Activated B cell treated with CpG ODN at 0.5 μM for 24 hours (primary cell): ENCODE data around the gene CLCNKA. TPM values are rescaled to one million over a fixed set of nuclear protein-coding genes. Genes with fewer than 3 reads are reported as not detected.
"Not testable (repeated sequence)": the region's sequence is repeated elsewhere in the genome, so short reads cannot be mapped to it uniquely, and the experiment has no call there.

ENCODE experiments used
- ATAC-seq: fragments of 200-7000 bp; cut with Tn5 transposase; one replicate; pipeline ENCODE4 v1.10.0; 2021; ENCODE audit warnings: low read depth, mild to moderate bottlenecking, moderate library complexity
- CTCF ChIA-PET: fragments of 350-600 bp; sonication (Branson Sonifier 250); formaldehyde crosslinking; loops from one replicate; lab custom pipeline; 2021; ENCODE audit warnings: antibody characterized with exemption; lab: Charles Lee
- POLR2A ChIA-PET: fragments of 350-600 bp; sonication (Branson Sonifier 250); formaldehyde crosslinking; loops from one replicate; lab custom pipeline; 2021; ENCODE audit warnings: antibody characterized with exemption; lab: Charles Lee
- DNase-seq: peaks from one replicate; pipeline ENCODE4 v3.0.0; 2022
- H3K27ac Mint-ChIP-seq: one replicate; pipeline ENCODE4 v1.8.0; 2020; ENCODE audit warnings: mixed read lengths
- H3K27me3 Mint-ChIP-seq: one replicate; pipeline ENCODE4 v1.8.0; 2021; ENCODE audit warnings: mixed read lengths
- H3K36me3 Mint-ChIP-seq: one replicate; pipeline ENCODE4 v1.8.0; 2021; ENCODE audit warnings: low read depth, mixed read lengths
- H3K4me1 Mint-ChIP-seq: one replicate; pipeline ENCODE4 v1.8.0; 2021; ENCODE audit warnings: mixed read lengths
- H3K4me3 Mint-ChIP-seq: one replicate; pipeline ENCODE4 v1.8.0; 2020; ENCODE audit warnings: mild to moderate bottlenecking, mixed read lengths
- H3K9me3 Mint-ChIP-seq: one replicate; pipeline ENCODE4 v1.8.0; 2020; ENCODE audit warnings: mixed read lengths
- CTCF ChIP-seq: fragments of 200-600 bp; IDR thresholded peaks from one replicate; pipeline ENCODE4 v1.8.0; 2022; ENCODE audit warnings: antibody characterized with exemption, mild to moderate bottlenecking
- intact Hi-C: fragments of 100-400 bp; cut with micrococcal nuclease; formaldehyde crosslinking; loops from one replicate; pipeline ENCODE4 v1.15.1; 2024
- total RNA-seq: library from RNA; stranded (reverse); gene quantifications from 2 replicates; pipeline ENCODE4 v1.2.3, GENCODE V29; 2022

CLCNKA gene
- total RNA-seq, 1 donor from 2014 or later, result 0.24 TPM

- TF ChIP-seq CTCF, result no peak
- no peak overlapping the region for H3K4me3 Mint-ChIP-seq
- CTCF ChIA-PET, result no interaction called here
- peaks cover under 1% of the 10 kb centered on the region for H3K4me1 Mint-ChIP-seq
- intact Hi-C loops, result no loop called here
- H3K27ac Mint-ChIP-seq, result no peak overlapping the region
- no peaks in the 10 kb centered on the region for H3K9me3 Mint-ChIP-seq
- no peaks in the 10 kb centered on the region for H3K36me3 Mint-ChIP-seq
- peaks cover 16% of the 10 kb centered on the region for H3K27me3 Mint-ChIP-seq
- DNase-seq (no peak), ATAC-seq (no peak)
- POLR2A ChIA-PET, result no interaction called here
Observed at GRCh38 chr1:16061266-16061665, 39.4 kb downstream of the CLCNKA start.

- H3K4me1 Mint-ChIP-seq, H3K27ac Mint-ChIP-seq, ATAC-seq, CTCF ChIA-PET, H3K4me3 Mint-ChIP-seq, H3K9me3 Mint-ChIP-seq, H3K36me3 Mint-ChIP-seq, POLR2A ChIA-PET, DNase-seq: not testable (repeated sequence)
- intact Hi-C loops, result loop anchor here (1.0 kb wide), 1 partner anchor 22 kb away; no protein-coding TSS in a partner anchor
- H3K27me3 Mint-ChIP-seq, result peaks cover 16% of the 10 kb centered on the region
Observed at GRCh38 chr1:16061989-16062686, 40.3 kb downstream of the CLCNKA start.

GRCh38 chr1:16062687-16063075 is 40.8 kb downstream of the CLCNKA start:
- DNase-seq, H3K4me3 Mint-ChIP-seq, H3K27ac Mint-ChIP-seq, POLR2A ChIA-PET, H3K9me3 Mint-ChIP-seq, H3K4me1 Mint-ChIP-seq, CTCF ChIA-PET, H3K36me3 Mint-ChIP-seq, ATAC-seq: not testable (repeated sequence)
- intact Hi-C loops, result loop anchor here (1.0 kb wide), 1 partner anchor 22 kb away; no protein-coding TSS in a partner anchor
- peaks cover 21% of the 10 kb centered on the region for H3K27me3 Mint-ChIP-seq

GRCh38 chr1:16063226-16063829 is 41.5 kb downstream of the CLCNKA start:
- TF ChIP-seq CTCF, result no peak
- H3K27me3 Mint-ChIP-seq, result peaks cover 23% of the 10 kb centered on the region
- ChIA-PET CTCF (no interaction called here), POLR2A (no interaction called here)
- H3K36me3 Mint-ChIP-seq, result no peaks in the 10 kb centered on the region
- no peak overlapping the region for H3K27ac Mint-ChIP-seq
- no peak for ATAC-seq
- intact Hi-C loops, result no loop called here
- no peak for DNase-seq
- H3K4me1 Mint-ChIP-seq, result no peaks in the 10 kb centered on the region
- no peaks in the 10 kb centered on the region for H3K9me3 Mint-ChIP-seq
- H3K4me3 Mint-ChIP-seq, result no peak overlapping the region

- no peak for TF ChIP-seq CTCF
- intact Hi-C loops, result no loop called here
- H3K4me1 Mint-ChIP-seq, result no peaks in the 10 kb centered on the region
Observed at GRCh38 chr1:16063921-16064320, 42.1 kb downstream of the CLCNKA start.

GRCh38 chr1:16064536-16065268 is 42.9 kb downstream of the CLCNKA start:
- DNase-seq (no peak), ATAC-seq (no peak)
- Mint-ChIP-seq H3K27ac (no peak overlapping the region), H3K9me3 (no peaks in the 10 kb centered on the region), H3K36me3 (no peaks in the 10 kb centered on the region), H3K4me1 (no peaks in the 10 kb centered on the region), H3K27me3 (peaks cover 26% of the 10 kb centered on the region), H3K4me3 (no peak overlapping the region)
- CTCF ChIA-PET, result no interaction called here
- POLR2A ChIA-PET, result no interaction called here
- no peak for TF ChIP-seq CTCF
- intact Hi-C loops, result no loop called here

More at GRCh38 chr1:16063921-16064320, 42.1 kb downstream of the CLCNKA start:
- Mint-ChIP-seq H3K27me3 (peaks cover 26% of the 10 kb centered on the region), H3K4me3 (no peak overlapping the region), H3K9me3 (no peaks in the 10 kb centered on the region), H3K27ac (no peak overlapping the region), H3K36me3 (no peaks in the 10 kb centered on the region)
- DNase-seq (no peak), ATAC-seq (no peak)
- ChIA-PET CTCF (no interaction called here), POLR2A (no interaction called here)
